Mesenchymal stem cell (in vitro differentiated cells and primary cell): ENCODE measurements around the gene ZFP36L1.

ENCODE experiments used
- DNase-seq: peaks from one replicate; pipeline ENCODE4 v3.0.0-alpha.2; 2013
- H2AFZ ChIP-seq: one replicate; pipeline ENCODE4 v1.6.1; 2013; ENCODE audit warnings: low read depth, mild to moderate bottlenecking, control low read depth, inconsistent platforms, low read length, moderate library complexity
- H2AK5ac ChIP-seq: 2 replicates; pipeline ENCODE4 v1.6.1; 2013; ENCODE audit warnings: low read length, moderate library complexity, mild to moderate bottlenecking, inconsistent platforms; ENCODE audit not compliant: severe bottlenecking
- H2BK120ac ChIP-seq: one replicate; pipeline ENCODE4 v1.6.1; 2013; ENCODE audit warnings: low read depth, mild to moderate bottlenecking, inconsistent platforms, low read length, moderate library complexity
- H2BK12ac ChIP-seq, 2 experiments: one replicate each; pipeline ENCODE4 v1.6.1; 2013; ENCODE audit warnings: inconsistent platforms in 2 of 2, low read length in 2 of 2, mild to moderate bottlenecking in 2 of 2, moderate library complexity in 2 of 2, control low read depth in 1 of 2
- H2BK15ac ChIP-seq: one replicate; pipeline ENCODE4 v1.6.1; 2013; ENCODE audit warnings: mild to moderate bottlenecking, low read depth, inconsistent platforms; ENCODE audit not compliant: poor library complexity, severe bottlenecking
- H2BK5ac ChIP-seq: 2 replicates; pipeline ENCODE4 v1.6.1; 2013; ENCODE audit warnings: low read depth, mild to moderate bottlenecking, low read length, control low read depth, inconsistent platforms; ENCODE audit not compliant: poor library complexity, severe bottlenecking
- H3K14ac ChIP-seq, 2 experiments: one replicate each; pipeline ENCODE4 v1.6.1; 2013; ENCODE audit warnings: inconsistent platforms in 2 of 2, low read length in 2 of 2, control low read depth in 1 of 2, mild to moderate bottlenecking in 1 of 2, moderate library complexity in 1 of 2
- H3K18ac ChIP-seq, 2 experiments: one replicate each; pipeline ENCODE4 v1.6.1; 2013; ENCODE audit warnings: inconsistent platforms in 2 of 2, low read length in 2 of 2, control low read depth in 1 of 2, low read depth in 1 of 2, mild to moderate bottlenecking in 1 of 2
- H3K23ac ChIP-seq, 2 experiments: one replicate each; pipeline ENCODE4 v1.6.1; 2013; ENCODE audit warnings: inconsistent platforms in 2 of 2, low read length in 2 of 2, mild to moderate bottlenecking in 2 of 2, moderate library complexity in 2 of 2, control low read depth in 1 of 2
- H3K27ac ChIP-seq: 2 replicates; pipeline ENCODE4 v1.5.1; 2013; ENCODE audit warnings: mild to moderate bottlenecking, moderate library complexity, low read length, control low read depth, inconsistent platforms; ENCODE audit not compliant: poor library complexity, severe bottlenecking
- H3K27me3 ChIP-seq, 2 experiments: 2 replicates each; pipeline versions ENCODE4 v1.6.1 to v1.7.0; 2013; ENCODE audit warnings: low read length in 2 of 2, mild to moderate bottlenecking in 2 of 2, moderate library complexity in 2 of 2, control low read depth in 1 of 2, inconsistent platforms in 1 of 2; ENCODE audit not compliant: control insufficient read depth in 1 of 2, insufficient read depth in 1 of 2
- H3K36me3 ChIP-seq, 2 experiments: 2 replicates each; pipeline versions ENCODE4 v1.6.1 to v1.7.0; 2013; ENCODE audit warnings: low read length in 2 of 2, control low read depth in 1 of 2, inconsistent platforms in 1 of 2, low read depth in 1 of 2, mild to moderate bottlenecking in 1 of 2; ENCODE audit not compliant: insufficient read depth in 2 of 2, control insufficient read depth in 1 of 2
- H3K4ac ChIP-seq, 2 experiments: one replicate each; pipeline ENCODE4 v1.6.1; 2013; ENCODE audit warnings: inconsistent platforms in 2 of 2, low read length in 2 of 2, mild to moderate bottlenecking in 2 of 2, moderate library complexity in 2 of 2, control low read depth in 1 of 2, low read depth in 1 of 2
- H3K4me1 ChIP-seq: 2 replicates; pipeline ENCODE4 v1.6.1; 2013; ENCODE audit warnings: low read depth, low read length, control low read depth; ENCODE audit not compliant: control insufficient read depth, insufficient read depth
- H3K4me2 ChIP-seq: 2 replicates; pipeline ENCODE4 v1.6.1; 2013; ENCODE audit warnings: low read length, mild to moderate bottlenecking, inconsistent platforms; ENCODE audit not compliant: poor library complexity, severe bottlenecking
- H3K4me3 ChIP-seq, 2 experiments: 2 replicates each; pipeline versions ENCODE4 v1.5.1 to v1.7.0; 2013; ENCODE audit warnings: low read length in 2 of 2, mild to moderate bottlenecking in 2 of 2, control low read depth in 1 of 2, low read depth in 1 of 2; ENCODE audit not compliant: insufficient read depth in 1 of 2
- H3K79me1 ChIP-seq: replicated peaks from 2 replicates; pipeline ENCODE4 v1.6.1; 2013; ENCODE audit warnings: mild to moderate bottlenecking, control low read depth, low read length, inconsistent platforms; ENCODE audit not compliant: poor library complexity, severe bottlenecking
- H3K9ac ChIP-seq: 2 replicates; pipeline ENCODE4 v1.7.0; 2013; ENCODE audit warnings: mild to moderate bottlenecking, low read length, moderate library complexity
- H3K9me3 ChIP-seq: 2 replicates; pipeline ENCODE4 v1.7.0; 2013; ENCODE audit warnings: mild to moderate bottlenecking, low read length; ENCODE audit not compliant: control insufficient read depth
- H4K8ac ChIP-seq: one replicate; pipeline ENCODE4 v1.6.1; 2013; ENCODE audit warnings: inconsistent platforms, mild to moderate bottlenecking, low read length, moderate library complexity
- H4K91ac ChIP-seq: one replicate; pipeline ENCODE4 v1.6.1; 2013; ENCODE audit warnings: mild to moderate bottlenecking, low read length, inconsistent platforms
- WGBS: methylation state at CpG from one replicate; pipeline ENCODE4 v1.1.7; 2013; ENCODE audit warnings: mixed read lengths; 5-methylcytosine and 5-hydroxymethylcytosine counted together

The ZFP36L1 gene

GRCh38 chr14:68749487-68750475 is 43.1 kb downstream of the ZFP36L1 start:
- peak overlapping the region in 1 of 2 experiments; percentile 94 for H2BK12ac ChIP-seq
- H3K18ac ChIP-seq = peak overlapping the region; percentile 84 to 85
- no peak overlapping the region for H3K4me3 ChIP-seq
- H3K23ac ChIP-seq = no peak overlapping the region
- peak overlapping the region; percentile 36 for H2BK120ac ChIP-seq
- WGBS = 67% methylated on average over 7 of the region's 11 CpGs
- no peak overlapping the region for H3K4me2 ChIP-seq
- H3K4me1 ChIP-seq = no peaks in the 10 kb centered on the region
- H3K4ac ChIP-seq = no peak overlapping the region
- peak overlapping the region; percentile 91 for H2BK15ac ChIP-seq
- peak overlapping the region; percentile 16 for H2AFZ ChIP-seq
- H3K27me3 ChIP-seq = no peaks in the 10 kb centered on the region
- H4K91ac ChIP-seq = peak overlapping the region; percentile 89
- peak overlapping the region; percentile 96 for H4K8ac ChIP-seq
- no peak overlapping the region for H2BK5ac ChIP-seq
- H3K14ac ChIP-seq = peak overlapping the region in 1 of 2 experiments; percentile 35
- H3K79me1 ChIP-seq = no peaks in the 10 kb centered on the region
- no peaks in the 10 kb centered on the region for H3K9me3 ChIP-seq
- H3K27ac ChIP-seq = no peak overlapping the region
- no peak overlapping the region for H2AK5ac ChIP-seq
- no peak overlapping the region for H3K9ac ChIP-seq
- H3K36me3 ChIP-seq = no peaks in the 10 kb centered on the region
- peak; percentile 76 for DNase-seq

DNA sequence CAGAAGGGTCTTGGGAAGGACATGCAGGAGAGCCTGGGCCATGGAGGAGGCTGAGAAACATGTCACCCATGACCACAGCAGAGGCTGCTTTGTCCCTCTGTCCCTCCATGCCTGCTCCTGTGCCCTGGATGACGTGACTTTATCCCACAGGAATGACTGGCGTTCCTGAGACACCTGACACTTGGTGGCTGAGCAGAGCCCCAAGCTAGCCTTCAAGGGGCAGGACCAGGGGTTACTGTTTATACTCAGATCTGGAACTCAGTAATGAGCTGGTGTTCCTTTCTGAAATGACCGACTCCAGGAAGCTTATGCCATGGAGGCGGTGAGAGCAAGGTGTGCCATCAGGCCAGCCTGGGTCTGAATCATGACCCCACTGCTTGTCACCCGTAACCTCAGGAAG is 44.2 kb downstream of the ZFP36L1 start:
- peak overlapping the region; percentile 78 for H4K91ac ChIP-seq
- H3K14ac ChIP-seq = no peak overlapping the region
- H3K4me2 ChIP-seq = no peak overlapping the region
- H2BK15ac ChIP-seq = peak overlapping the region; percentile 4
- no peak overlapping the region for H2BK5ac ChIP-seq
- no peak overlapping the region for H2AK5ac ChIP-seq
- H3K27me3 ChIP-seq = peaks cover 0 to 4% of the 10 kb centered on the region in 2 experiments
- no peak overlapping the region for H3K9ac ChIP-seq
- peak overlapping the region; percentile 4 to 49 for H2BK12ac ChIP-seq
- no peaks in the 10 kb centered on the region for H3K79me1 ChIP-seq
- 90% methylated on average over 5 of the region's 5 CpGs for WGBS
- no peaks in the 10 kb centered on the region for H3K36me3 ChIP-seq
- peak overlapping the region; percentile 86 for H4K8ac ChIP-seq
- no peak for DNase-seq
- no peak overlapping the region for H2BK120ac ChIP-seq
- no peak overlapping the region for H3K23ac ChIP-seq
- H3K9me3 ChIP-seq = no peaks in the 10 kb centered on the region
- H2AFZ ChIP-seq = no peak overlapping the region
- H3K4me1 ChIP-seq = no peaks in the 10 kb centered on the region
- peak overlapping the region in 1 of 2 experiments; percentile 71 for H3K18ac ChIP-seq
- no peak overlapping the region for H3K4me3 ChIP-seq
- peak overlapping the region in 1 of 2 experiments; percentile 52 for H3K4ac ChIP-seq
- no peak overlapping the region for H3K27ac ChIP-seq

- H4K91ac ChIP-seq = peak overlapping the region; percentile 78
- H3K9ac ChIP-seq = no peak overlapping the region
- H3K18ac ChIP-seq = peak overlapping the region in 1 of 2 experiments; percentile 71
- no peak overlapping the region for H2BK5ac ChIP-seq
- peak overlapping the region; percentile 0 for H4K8ac ChIP-seq
- H3K23ac ChIP-seq = no peak overlapping the region
- peaks cover 0 to 4% of the 10 kb centered on the region in 2 experiments for H3K27me3 ChIP-seq
- WGBS = 90% methylated on average over 10 of the region's 10 CpGs
- no peaks in the 10 kb centered on the region for H3K4me1 ChIP-seq
- H2AFZ ChIP-seq = no peak overlapping the region
- no peak overlapping the region for H3K4me3 ChIP-seq
- H2BK12ac ChIP-seq = peak overlapping the region; percentile 4 to 49
- no peak for DNase-seq
- no peaks in the 10 kb centered on the region for H3K36me3 ChIP-seq
- H3K79me1 ChIP-seq = no peaks in the 10 kb centered on the region
- no peak overlapping the region for H2AK5ac ChIP-seq
- no peak overlapping the region for H3K14ac ChIP-seq
- no peak overlapping the region for H2BK15ac ChIP-seq
- no peaks in the 10 kb centered on the region for H3K9me3 ChIP-seq
- H2BK120ac ChIP-seq = no peak overlapping the region
- H3K4ac ChIP-seq = peak overlapping the region in 1 of 2 experiments; percentile 52
- H3K27ac ChIP-seq = no peak overlapping the region
- H3K4me2 ChIP-seq = no peak overlapping the region
Observed at GRCh38 chr14:68748260-68748659, 44.6 kb downstream of the ZFP36L1 start.

DNA sequence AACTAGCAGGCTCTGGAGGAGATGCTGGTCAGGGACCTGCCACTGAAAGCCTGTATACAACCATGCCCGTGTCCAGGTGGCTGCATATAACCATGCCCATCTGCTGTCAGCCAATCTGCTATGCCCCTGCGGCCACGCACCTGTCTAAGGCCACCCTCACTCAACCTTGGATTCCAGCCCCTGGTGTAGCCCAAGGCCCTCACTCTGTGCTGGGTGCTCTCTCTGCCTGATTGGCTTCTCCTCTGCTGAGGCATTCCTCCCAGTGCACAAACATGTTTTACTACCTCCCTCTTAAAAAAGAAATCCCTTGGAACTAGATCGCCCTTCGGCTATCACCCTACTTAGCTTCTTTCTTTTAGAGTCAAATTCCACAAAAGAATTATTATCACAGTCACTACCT is 45.5 kb downstream of the ZFP36L1 start:
- DNase-seq = no peak
- peak overlapping the region in 1 of 2 experiments; percentile 48 for H3K14ac ChIP-seq
- no peak overlapping the region for H2BK120ac ChIP-seq
- H2AK5ac ChIP-seq = no peak overlapping the region
- H3K4me2 ChIP-seq = no peak overlapping the region
- H3K9me3 ChIP-seq = no peaks in the 10 kb centered on the region
- WGBS = 95% methylated on average over 5 of the region's 5 CpGs
- no peak overlapping the region for H3K9ac ChIP-seq
- peak overlapping the region; percentile 76 for H4K91ac ChIP-seq
- peaks cover 0 to 4% of the 10 kb centered on the region in 2 experiments for H3K27me3 ChIP-seq
- no peaks in the 10 kb centered on the region for H3K36me3 ChIP-seq
- H2AFZ ChIP-seq = no peak overlapping the region
- H3K4ac ChIP-seq = peak overlapping the region in 1 of 2 experiments; percentile 80
- H2BK15ac ChIP-seq = no peak overlapping the region
- H2BK12ac ChIP-seq = peak overlapping the region; percentile 4 to 59
- no peaks in the 10 kb centered on the region for H3K4me1 ChIP-seq
- no peaks in the 10 kb centered on the region for H3K79me1 ChIP-seq
- H4K8ac ChIP-seq = no peak overlapping the region
- no peak overlapping the region for H3K23ac ChIP-seq
- no peak overlapping the region for H3K4me3 ChIP-seq
- H3K27ac ChIP-seq = no peak overlapping the region
- no peak overlapping the region for H3K18ac ChIP-seq
- H2BK5ac ChIP-seq = no peak overlapping the region
